EH (cell line): Measurements from ENCODE around the gene MED16.
"Not testable (repeated sequence)": the region's sequence is repeated elsewhere in the genome, so short reads cannot be mapped to it uniquely, and the experiment has no call there.

Experiments used
- DNase-seq: peaks from one replicate; pipeline ENCODE4 v3.0.0-alpha.2; 2015; ENCODE audit warnings: low read depth

The MED16 gene

DNA sequence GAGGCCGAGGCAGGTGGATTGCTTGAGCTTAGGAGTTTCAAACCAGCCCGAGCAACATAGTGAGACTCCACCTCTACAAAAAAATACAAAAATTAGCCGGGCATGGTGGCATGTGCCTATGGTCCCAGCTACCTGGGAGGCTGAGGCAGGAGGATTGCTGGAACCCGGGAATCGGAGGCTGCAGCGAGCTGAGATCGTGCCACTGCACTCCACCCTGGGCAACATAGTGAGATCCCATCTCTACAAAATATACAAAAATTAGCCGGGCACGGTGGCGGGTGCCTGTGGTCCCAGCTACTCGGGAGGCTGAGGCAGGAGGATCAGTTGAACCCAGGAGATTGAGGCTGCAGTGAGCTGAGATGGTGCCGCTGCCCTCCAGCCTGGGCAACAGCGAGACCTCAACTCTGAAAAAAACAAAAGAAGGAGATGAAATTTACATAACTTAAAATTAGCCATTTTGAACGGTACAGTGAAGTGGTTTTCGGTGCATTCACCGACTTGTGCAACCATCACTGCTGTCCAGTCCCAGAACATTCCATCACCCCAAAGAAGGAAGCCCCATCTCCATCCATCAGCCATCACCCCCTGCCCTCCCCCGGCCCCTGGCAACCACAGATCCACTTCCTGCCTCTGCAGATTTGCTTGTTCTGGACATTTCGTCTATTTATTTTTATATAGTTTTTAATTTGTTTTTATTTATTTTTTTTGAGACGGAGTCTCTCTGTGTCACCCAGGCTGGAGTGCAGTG is 66.9 kb downstream of the MED16 start:
- no peak for DNase-seq

DNA sequence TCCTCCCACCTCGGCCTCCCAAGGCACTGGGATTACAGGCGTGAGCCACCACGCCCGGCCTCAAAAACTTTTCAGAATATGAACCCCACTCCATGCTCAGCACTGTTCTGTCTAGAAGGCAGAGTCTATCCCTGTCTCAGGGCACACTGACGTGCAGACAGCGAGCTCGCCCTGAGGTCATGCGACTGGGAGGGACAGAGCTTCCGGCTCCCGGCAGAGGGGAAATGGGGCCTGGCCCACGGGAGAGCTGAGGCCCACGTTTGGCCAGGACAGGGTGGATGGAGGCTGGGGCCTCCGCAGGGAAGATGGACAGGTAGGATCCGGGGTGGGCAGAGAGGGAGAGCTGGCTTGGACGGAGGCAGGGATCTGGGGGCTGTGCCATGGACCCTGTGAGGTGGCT is 68.1 kb downstream of the MED16 start:
- no peak for DNase-seq

DNA sequence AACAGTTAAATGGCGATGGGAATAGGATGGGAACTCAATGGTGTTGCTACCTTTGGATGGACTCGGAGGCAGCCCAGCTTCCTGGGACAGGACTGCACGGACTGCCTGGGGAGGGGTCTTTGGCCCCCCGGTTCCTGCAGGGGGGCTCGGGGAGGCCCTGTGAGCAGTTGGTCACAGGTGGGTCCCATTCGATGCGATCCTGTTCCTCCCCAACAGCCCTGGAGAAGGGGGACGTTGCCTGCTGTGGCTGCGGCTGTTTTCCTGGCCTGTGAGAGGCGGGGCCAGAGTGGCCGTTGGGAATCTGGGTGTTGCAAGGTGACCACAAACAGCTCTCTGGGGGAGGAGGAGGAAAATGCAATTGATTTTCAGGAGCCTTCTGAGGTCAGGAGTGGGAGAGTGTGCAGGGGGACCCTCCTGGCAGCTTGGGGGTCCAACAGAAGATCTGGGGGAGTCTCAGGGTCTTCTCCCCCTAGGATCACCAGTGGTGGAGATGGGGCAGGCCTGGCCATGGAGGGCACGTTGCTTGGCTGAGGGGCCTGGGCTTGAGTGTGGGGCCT is 69.3 kb downstream of the MED16 start:
- no peak for DNase-seq

DNA sequence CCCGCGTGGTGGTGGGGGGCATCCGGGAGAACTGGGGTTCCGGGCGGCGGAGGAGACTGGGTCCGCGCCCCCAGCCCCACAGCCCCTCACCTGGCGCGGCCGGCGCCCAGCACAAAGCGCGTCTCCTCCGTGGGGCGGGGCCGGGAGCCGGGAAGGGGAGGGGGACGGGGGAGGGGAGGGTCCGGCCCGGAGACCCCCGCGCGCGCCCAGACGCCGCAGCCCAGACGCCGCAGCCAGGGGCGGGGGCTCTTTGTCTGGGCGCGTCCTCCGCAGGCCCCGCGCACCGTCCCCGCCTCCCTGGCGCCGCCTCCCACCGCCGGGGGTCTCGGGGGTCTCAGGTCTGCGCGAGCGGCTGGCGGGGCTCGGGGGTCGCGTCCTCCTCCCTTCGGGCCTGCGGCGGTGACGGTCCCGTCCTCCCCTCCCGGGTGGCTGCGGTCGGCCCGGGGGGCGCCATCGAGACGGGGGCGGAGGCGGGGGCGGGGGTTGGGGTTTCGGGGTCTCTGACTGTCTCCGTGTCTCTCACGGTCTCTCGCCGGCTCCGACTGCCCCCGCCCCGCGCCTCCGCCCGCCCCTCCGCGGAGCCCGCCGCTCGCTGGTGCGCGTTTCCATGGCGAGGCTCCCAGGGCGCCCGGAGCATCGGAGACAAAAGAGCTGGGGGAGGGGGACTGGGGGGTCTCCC is 71.0 kb downstream of the MED16 start, which contains the start of gene PLPPR3:
TSS of gene PLPPR3 (minus strand) at position 131 of the 679 bp plus-strand sequence. CDS start 396 bp downstream, outside the sequence.
- no peak for DNase-seq

DNA sequence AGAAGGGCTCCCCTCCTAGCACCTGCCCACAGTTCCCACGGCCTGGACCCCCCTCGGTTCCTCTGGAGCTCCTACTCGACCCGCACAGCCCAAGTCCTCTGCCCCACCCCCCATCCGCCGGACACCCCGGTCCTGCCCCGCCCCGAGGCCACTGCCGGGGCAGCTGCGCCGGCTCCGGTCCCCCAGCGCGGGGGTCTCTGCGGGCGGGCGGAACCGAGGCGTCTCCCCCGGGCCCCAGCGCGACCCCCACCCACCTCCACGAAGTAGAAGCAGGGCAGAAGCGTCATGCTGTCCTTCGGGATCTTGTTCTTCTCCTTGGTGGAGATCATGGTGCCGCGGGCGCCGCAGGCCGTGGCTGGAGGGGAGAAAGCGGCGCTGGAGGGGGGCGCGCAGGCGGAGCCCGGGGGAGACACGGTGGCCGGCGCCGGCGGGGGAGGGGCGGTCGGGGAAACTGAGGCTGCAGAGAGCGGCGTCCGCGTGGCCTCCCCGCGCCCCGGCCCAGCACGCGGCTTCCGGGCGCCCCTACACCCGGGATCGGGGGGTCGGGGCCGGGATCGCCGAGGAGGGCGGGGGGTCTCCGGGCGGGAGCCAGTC is 71.7 kb downstream of the MED16 start:
- DNase-seq, result no peak

DNA sequence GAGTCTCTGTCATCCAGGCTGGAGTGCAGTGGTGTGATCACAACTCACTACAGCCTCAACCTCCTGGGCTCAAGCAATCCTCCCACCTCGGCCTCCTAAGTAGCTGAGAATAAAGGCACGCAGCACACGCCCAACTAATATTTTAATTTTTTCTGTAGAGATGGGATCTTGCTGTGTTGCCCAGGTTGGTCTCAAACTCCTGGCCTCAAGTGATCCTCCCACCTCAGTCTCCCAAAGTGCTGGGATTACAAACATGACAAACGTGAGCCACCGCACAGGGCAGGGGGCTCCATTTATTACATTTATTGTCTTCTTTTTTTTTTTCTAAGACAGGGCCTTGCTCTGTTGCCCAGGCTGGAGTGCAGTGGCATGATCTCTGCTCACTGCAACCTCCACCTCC is 72.8 kb downstream of the MED16 start:
- not testable (repeated sequence) for DNase-seq
